Raji (cell line): Measurements from ENCODE around the gene MCF2L2.

Experiments
- POLR2A ChIP-seq: IDR thresholded peaks from 2 replicates; pipeline ENCODE4 v1.6.1; 2011; ENCODE audit warnings: low read depth, low read length, control low read depth; ENCODE audit not compliant: insufficient read depth

The MCF2L2 gene

DNA sequence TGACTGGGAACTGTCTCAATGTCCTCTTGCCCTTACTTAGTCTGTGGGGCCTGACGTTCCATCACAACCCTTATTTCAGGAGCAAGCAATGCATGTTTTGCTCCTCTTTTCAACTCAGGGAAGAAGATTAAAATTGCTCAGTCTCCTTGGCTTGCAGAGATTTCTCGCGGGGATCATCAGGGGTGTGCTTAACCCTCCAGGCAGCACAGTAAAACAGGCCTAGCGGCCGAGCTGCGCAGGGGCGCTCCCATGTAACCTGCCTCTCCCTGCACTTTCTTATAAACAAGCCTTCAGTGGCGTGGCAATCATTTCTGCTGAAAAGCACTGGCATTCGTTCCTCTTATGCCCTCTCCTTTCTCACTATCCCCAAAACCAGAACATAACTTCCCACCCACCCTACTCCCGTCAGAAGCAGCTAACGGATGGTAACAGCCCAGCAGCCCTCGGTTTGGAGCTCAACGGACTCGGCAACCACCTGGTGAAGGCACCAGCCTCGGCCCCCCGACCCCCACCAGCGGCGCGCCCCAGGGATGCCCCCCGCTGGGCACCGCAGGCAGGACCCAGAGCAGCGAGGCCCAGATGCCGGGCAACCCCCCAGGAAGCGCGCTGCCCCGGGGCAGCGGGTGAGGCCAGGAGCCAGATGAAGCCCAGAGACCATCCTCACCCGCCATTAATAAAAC lies 1.1 kb downstream of the MCF2L2 start:
- no peak for TF ChIP-seq POLR2A

DNA sequence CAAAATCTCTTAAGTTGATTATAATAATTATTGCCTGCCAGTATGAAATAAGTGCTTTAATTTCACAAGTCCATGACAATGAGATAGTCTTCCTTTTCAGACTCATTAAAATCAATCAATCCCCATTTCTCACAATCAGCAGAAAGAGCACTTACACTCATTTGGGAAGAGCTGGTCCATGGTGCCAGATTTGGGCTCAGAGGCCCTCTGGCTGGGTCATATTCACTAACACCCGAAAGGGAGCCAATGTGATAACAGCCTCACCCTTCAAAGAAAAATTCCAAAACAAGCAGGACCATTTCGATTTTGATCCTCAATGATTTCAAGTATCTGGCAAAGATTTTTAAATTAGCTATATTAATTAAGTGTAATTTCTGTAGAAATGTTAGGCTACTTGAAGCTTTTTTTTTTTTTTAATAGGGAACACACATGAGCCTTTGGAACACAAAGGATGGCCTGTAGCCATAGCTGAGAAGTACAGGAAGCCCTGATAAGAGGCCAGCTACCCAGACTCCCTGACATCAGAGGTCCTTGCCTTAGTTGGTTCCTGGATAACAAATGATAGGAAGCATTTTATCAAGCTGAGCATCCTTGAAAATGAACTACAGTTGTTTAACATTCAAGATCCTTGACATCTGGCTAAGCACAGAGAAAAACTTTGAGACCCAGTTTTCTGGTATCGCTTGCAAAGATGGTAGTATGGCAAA lies 17.1 kb downstream of the MCF2L2 start:
- TF ChIP-seq POLR2A = no peak

DNA sequence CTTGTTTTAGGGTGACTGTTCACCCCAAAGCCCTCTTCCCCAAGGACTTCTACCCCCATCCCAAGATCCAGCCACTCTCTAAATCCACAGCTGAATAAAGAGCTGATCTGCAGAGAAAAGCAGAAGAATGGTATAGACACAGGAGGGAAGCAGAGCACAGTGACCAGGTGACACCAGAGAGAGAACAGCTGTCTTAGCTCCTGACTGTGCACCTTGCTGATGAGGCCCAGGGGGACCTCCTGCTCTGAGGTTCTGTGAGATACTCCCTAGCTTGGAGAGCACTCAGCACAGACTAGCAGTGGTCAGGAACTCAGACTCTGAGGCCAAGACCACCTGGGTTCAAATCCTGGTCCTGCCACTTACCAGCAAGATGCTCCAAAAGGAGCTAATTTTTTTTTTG lies 17.7 kb downstream of the MCF2L2 start:
- no peak for TF ChIP-seq POLR2A

DNA sequence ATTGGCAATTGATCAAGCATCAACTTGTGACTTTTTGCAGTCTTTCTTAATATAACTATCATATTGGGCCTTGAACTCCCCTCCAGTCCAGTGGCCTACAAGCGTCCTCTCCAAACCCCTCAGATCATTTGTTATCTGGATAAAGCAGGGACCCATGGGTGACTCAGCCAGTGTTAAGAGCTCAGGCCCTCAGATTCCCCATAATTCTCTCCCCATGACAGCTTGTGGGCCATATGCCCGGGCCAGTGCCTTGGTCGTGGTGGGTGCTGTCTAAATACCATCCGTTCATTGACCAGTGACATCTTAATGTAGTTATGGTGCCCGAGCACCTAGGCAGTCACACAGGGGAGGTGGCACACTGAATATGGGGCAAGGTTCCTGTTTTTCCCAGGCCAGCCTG lies 18.1 kb downstream of the MCF2L2 start:
- no peak for TF ChIP-seq POLR2A

DNA sequence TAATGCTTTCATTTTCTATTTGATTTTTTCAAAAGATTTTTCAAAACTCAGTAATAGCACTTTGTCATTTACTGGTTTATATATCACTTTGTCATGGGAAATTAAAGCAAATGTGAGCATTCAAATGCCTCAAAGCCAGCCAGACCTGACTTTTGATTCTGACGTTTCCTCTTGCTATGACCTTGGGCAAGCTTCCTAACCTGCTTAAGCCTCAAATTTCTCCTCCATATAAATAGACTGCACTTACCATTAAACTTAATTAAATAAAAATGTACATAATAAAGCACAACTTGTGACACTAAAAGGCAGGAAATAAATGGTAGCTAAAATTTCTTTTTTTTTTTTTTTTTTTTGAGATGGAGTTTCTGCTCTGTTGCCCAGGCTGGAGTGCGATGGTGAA lies 19.2 kb downstream of the MCF2L2 start:
- no peak for TF ChIP-seq POLR2A

DNA sequence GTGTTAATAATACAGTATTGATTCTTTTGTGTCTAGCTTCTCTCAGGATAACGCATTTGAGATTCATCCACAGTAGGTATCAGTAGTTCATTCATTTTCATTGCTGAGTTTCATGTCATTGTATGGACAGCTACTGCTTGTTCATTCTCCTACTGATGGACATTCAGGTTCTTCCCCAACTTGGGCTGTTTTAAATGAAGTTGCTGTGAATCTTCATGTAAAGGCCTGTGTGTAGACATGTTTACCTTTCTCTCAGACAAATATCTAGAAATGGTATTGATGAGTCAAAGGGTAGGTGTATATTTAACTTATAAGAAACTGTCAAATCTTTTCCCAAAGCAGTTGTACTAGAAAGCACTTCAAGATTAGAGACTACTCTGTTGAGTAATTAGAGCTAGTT lies 26.7 kb downstream of the MCF2L2 start:
- no peak for TF ChIP-seq POLR2A

DNA sequence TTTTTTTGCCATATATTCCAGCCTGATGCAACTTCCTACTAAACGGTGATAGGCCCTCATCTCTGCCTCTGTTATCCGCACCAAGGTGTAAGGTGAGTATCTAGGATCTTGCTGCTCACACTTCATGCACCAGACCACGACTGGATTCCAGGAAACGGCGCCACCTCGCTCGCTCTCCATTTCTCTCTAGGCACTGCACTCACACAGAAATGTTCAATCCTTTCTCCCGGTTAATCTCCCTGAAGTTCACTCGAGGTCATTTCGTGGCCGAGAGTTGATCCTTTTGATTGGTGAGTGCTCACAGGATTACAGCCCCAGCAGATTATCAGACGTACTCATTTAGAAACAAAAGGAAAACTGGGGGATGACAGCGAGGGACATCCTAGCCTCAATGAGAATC lies 28.1 kb downstream of the MCF2L2 start:
- no peak for TF ChIP-seq POLR2A

DNA sequence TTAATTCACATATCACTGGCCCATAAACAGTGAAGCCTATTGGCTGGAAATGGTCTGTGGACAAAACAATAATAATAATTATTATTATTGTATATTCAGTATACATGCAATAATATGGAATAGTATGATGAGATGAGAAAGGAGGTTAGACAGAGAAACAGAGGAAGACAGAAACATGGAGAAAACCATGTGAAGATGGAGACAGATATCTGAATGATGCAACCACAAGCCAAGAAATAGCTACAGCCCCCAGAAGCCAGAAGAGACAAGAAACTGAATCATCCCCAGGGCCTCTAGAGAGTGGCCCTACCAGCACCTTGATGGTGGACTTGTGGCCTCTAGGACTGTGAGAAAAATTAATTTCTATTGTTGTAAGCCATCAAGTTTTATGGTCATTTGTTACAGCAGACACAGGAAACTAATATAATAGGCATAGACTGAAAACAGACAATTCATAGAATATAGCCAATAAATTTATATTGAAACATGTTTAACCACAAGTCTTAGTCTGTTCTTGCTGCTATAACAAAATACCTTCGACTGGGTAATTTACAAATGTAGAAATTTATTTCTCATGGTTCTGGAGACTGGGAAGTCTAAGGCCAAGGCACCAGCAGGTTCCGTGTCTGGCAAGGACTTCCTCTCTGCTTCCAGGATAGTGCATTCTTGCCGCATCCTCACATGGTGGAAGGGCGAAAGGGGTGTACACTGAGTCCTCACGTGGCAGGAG lies 31.6 kb downstream of the MCF2L2 start:
- TF ChIP-seq POLR2A = no peak

DNA sequence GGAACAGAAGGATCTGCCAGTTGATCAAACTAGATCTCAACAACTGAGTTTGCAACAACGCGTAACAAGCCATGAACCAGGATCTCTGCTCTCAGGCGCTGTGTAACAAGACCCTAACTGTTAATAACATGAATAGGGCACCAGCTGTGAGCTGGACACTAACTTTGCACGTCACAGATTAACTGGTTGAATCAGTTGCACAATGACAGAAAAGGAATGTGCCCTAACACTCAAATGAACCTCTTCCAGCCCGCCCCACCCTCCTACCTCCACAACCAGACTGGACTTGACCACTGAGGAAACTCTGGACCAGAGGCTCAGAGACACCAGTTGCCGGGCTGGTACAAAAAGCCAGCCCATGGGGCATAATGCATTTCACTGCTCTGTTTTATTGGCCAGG lies 34.3 kb downstream of the MCF2L2 start:
- no peak for TF ChIP-seq POLR2A

DNA sequence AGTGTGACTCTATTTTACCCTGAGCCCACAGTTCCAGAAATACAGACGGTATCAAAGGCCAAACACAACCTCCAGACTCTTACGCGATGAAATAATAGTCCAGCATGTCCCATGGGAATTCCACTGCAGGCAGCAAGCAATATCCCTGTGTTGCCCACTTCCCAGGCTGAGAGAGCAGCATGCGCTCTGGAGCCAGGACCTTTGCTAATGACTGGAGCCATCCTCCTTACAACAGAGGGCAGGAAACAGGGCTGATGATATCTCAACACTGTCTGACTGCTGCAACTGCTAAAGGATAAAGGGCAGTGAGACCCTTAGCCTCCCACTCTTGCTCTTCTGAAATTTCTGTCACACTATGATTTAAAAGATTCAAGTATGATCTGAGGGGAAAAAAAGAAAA lies 34.8 kb downstream of the MCF2L2 start:
- TF ChIP-seq POLR2A = no peak

DNA sequence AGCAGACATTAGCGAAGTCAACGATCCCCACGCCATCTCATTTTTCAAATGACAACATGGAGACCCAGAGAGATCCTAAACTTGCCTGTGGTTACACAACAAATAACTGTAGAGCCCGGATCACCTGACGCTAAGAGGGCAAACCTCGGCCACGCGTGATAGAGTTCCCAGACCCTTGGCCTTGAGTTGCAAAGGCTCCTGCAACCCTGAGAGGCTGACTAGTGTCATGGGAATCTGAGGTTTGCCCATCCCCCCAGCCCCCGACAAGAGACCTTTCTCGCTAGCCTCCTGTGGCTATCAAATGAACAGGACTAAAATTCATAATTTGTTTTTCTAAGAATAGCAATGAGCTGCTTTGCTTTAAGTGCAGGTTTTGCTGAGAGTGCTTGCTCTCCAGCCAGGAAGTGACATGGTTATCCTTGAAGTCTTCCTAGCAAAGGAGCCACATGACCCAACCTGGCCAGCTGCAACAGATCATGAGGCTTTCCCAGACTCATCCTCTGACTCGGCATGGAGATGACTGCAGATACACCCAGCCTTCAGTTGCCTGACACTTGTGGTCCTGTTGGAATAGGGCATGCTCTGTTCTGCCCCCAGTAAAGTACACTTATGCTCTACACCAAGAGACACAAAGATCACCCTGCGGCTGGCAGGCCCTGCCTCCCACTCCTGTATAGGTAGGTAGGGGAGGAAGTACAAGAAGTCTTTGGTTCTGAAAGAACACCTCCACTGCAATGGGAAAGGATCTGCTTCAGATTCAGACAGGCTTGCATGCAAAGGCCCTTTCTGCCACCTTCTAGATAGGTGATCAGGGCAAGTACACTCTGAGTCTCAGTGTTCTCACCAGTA lies 36.0 kb downstream of the MCF2L2 start:
- TF ChIP-seq POLR2A = no peak

DNA sequence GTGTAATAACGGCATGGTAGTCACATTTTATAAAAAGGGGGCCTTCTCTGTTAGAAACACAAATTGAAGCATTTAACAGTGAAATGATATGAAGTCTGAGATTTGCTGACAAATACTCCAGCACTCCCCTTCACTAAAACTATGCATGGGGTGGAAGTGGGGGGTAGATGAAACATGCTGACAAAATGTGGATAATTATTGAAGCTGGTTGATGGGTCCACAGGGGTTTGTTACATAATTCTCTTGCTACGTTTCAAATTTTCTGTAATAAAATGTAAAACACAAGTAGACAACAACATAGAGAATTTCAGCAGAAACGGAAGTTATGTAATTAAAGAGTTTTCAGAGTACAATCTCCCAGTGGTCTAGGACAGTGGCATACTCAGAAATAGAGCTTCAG lies 37.0 kb downstream of the MCF2L2 start:
- no peak for TF ChIP-seq POLR2A

DNA sequence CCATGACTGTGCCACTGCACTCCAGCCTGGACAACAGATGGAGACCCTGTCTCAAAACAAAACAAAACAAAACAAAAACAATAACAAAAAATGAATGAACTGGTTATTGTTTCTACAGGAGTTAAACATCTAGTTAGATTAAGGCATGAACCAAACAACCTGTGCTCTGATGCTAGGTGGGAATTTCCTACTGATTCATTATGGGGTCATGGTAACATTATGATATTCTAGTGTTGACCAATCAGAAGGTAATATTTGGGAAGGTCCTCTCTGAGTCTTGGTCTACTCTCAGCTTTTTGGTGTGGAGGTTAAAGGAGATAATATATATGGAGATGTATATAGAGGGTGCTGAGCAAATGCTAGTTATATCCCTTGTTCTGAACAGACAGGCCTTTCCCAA lies 37.6 kb downstream of the MCF2L2 start:
- TF ChIP-seq POLR2A = no peak

DNA sequence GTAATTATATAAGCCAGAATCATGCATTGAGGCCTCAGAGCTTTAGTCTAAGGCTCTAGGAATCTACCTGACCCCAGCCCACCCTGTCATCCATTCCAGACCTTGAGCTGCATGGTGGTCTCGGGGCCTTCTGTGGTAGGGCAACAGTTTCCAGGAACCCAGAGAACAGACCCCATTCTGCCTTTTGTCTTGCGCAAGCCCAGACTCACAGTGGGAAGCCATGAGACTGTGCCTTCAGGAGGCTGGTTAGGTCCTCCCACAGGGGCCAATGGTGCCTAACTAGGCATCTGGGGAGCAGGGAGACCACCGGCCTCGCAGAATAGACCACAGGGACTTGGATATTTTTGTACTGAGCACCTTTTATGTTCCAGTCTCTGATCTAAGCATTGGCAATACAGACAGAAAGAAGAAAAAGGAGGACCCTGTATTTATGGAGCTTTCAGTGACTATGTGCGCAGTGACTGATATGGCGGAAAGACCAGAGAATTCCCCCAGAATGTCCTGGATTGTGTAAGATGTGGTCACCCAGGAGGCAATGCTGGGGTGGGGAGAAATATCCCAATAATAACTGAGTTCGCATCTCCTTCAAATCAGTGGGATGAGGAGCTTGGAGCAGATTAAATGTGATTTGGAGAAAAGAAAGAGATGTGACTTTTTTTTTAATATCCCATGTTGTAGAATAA lies 40.1 kb downstream of the MCF2L2 start:
- TF ChIP-seq POLR2A = no peak

DNA sequence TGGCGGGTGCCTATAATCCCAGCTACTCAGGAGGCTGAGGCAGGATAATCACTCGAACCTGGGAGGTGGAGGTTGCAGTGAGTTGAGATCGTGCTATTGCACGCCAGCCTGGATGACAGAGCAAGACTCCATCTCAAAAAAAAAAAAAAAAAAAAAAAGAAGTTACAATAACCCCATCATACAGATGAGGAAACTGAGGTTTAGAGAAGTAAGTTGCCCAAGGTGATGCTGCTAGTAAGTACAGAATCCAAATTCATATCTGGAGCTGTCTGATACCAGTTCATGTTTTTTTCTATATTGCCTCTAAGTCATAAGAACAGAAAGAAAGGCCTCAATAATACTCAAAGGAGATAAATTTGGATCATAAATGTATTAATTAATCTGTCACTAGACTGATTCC lies 40.6 kb downstream of the MCF2L2 start:
- no peak for TF ChIP-seq POLR2A
